HCT116 (cell line): Measurements from ENCODE around the gene SYNE3. TPM values are rescaled to one million over a fixed set of nuclear protein-coding genes. Genes with fewer than 3 reads are reported as not detected.

Source experiments
- ATAC-seq: fragments of 200-7000 bp; cut with Tn5 transposase; 2 replicates; pipeline ENCODE4 v1.9.1; 2020; ENCODE audit warnings: mild to moderate bottlenecking, moderate library complexity
- BruUV-seq: library from RNA; stranded (reverse); fragments of 400-500 nt; replicated peaks from 2 replicates; lab custom pipeline; 2021; lab: Mats Ljungman, UMichigan
- CTCF ChIA-PET: fragments of 300-600 bp; sonication (Branson Sonifier 250); formaldehyde crosslinking; loops from one replicate; lab custom pipeline; 2021; ENCODE audit warnings: antibody characterized with exemption; lab: Charles Lee
- POLR2A ChIA-PET: fragments of 300-600, 350-600 bp; sonication (Branson Sonifier 250); formaldehyde crosslinking; loops from one replicate; lab custom pipeline; 2021; ENCODE audit warnings: antibody characterized with exemption; lab: Charles Lee
- RAD21 ChIA-PET, 2 experiments: fragments of 300-600 bp; sonication (Branson Sonifier 250); formaldehyde crosslinking; loops; one replicate each; lab custom pipeline; 2023; ENCODE audit warnings: low total read pairs in 2 of 2; ENCODE audit not compliant: uncharacterized antibody in 2 of 2, unreplicated experiment in 2 of 2, low non-redundant PET in 1 of 2; lab: Charles Lee
- DNase-seq: peaks from one replicate; pipeline ENCODE4 v3.0.0-alpha.2; 2010; ENCODE audit warnings: low read depth, low spot score
- H2AFZ ChIP-seq: fragments of 200-600 bp; shearing (Covaris generic), sonication (generic); 2 replicates; pipeline ENCODE4 v1.6.1; 2017; ENCODE audit warnings: low read depth, mixed run types, mixed read lengths, antibody characterized with exemption, low read length; ENCODE audit not compliant: poor library complexity, severe bottlenecking
- H3K27ac ChIP-seq: 2 replicates; pipeline ENCODE4 v1.5.1; 2012; ENCODE audit warnings: low read depth, low read length
- H3K27me3 ChIP-seq: fragments of 200-600 bp; sonication (generic); 2 replicates; pipeline ENCODE4 v1.6.1; 2016; ENCODE audit warnings: mixed run types, low read length, mixed read lengths; ENCODE audit not compliant: insufficient read depth
- H3K36me3 ChIP-seq, 2 experiments: fragments of 200-500 bp in 1 of 2; fragments of 200-600 bp in 1 of 2; sonication (Bioruptor generic) in 1 of 2; sonication (generic) in 1 of 2; 2 replicates each; pipeline versions ENCODE4 v1.5.1 to v1.6.1; 2014 to 2016; ENCODE audit warnings: low read length in 2 of 2, inconsistent platforms in 1 of 2, mixed read lengths in 1 of 2, mixed run types in 1 of 2; ENCODE audit not compliant: insufficient read depth in 2 of 2, control insufficient read depth in 1 of 2
- H3K4me1 ChIP-seq, 2 experiments: fragments of 200-600 bp in 1 of 2; sonication (generic) in 1 of 2; 2 replicates each; pipeline versions ENCODE4 v1.5.1 to v1.6.1; 2012 to 2017; ENCODE audit warnings: low read length in 2 of 2, inconsistent platforms in 1 of 2, mild to moderate bottlenecking in 1 of 2, mixed read lengths in 1 of 2, mixed run types in 1 of 2, moderate library complexity in 1 of 2; ENCODE audit not compliant: insufficient read depth in 2 of 2, control insufficient read depth in 1 of 2
- H3K4me2 ChIP-seq: fragments of 200-600 bp; sonication (generic); 2 replicates; pipeline ENCODE4 v1.6.1; 2017; ENCODE audit warnings: mixed run types, low read length, mixed read lengths
- H3K4me3 ChIP-seq, 2 experiments: fragments of 200-600 bp in 1 of 2; sonication (generic) in 1 of 2; replicated peaks in 1 of 2; 2 replicates each; pipeline ENCODE4 v1.5.1; 2011 to 2016; ENCODE audit warnings: low read length in 2 of 2, control low read depth in 1 of 2, low read depth in 1 of 2, mild to moderate bottlenecking in 1 of 2, mixed read lengths in 1 of 2, mixed run types in 1 of 2
- H3K79me2 ChIP-seq: fragments of 200-600 bp; sonication (generic); 2 replicates; pipeline ENCODE4 v1.6.1; 2017; ENCODE audit warnings: mild to moderate bottlenecking, mixed run types, low read length, moderate library complexity, mixed read lengths; ENCODE audit not compliant: insufficient read depth
- H3K9ac ChIP-seq: fragments of 200-600 bp; sonication (generic); 2 replicates; pipeline ENCODE4 v1.6.1; 2016; ENCODE audit warnings: low read length, mixed read lengths
- H3K9me2 ChIP-seq: fragments of 200-600 bp; sonication (generic), shearing (Covaris generic); 2 replicates; pipeline ENCODE4 v1.6.1; 2017; ENCODE audit warnings: mixed run types, mild to moderate bottlenecking, moderate library complexity; ENCODE audit not compliant: insufficient read depth
- H3K9me3 ChIP-seq, 2 experiments: fragments of 200-500 bp in 1 of 2; fragments of 200-600 bp in 1 of 2; sonication (Bioruptor generic) in 1 of 2; sonication (generic) in 1 of 2; 2 replicates each; pipeline ENCODE4 v1.6.1; 2014 to 2017; ENCODE audit warnings: low read length in 2 of 2, mixed read lengths in 2 of 2, inconsistent platforms in 1 of 2, low read depth in 1 of 2, mild to moderate bottlenecking in 1 of 2, mixed run types in 1 of 2, moderate library complexity in 1 of 2; ENCODE audit not compliant: control insufficient read depth in 1 of 2, insufficient read depth in 1 of 2
- H4K20me1 ChIP-seq: fragments of 200-600 bp; sonication (generic), shearing (Covaris generic); 2 replicates; pipeline ENCODE4 v1.6.1; 2017; ENCODE audit warnings: mixed run types, mild to moderate bottlenecking, moderate library complexity; ENCODE audit not compliant: insufficient read depth
- CBX3 ChIP-seq: IDR thresholded peaks from 2 replicates; pipeline ENCODE4 v1.6.1; 2012; ENCODE audit warnings: low read depth
- CEBPB ChIP-seq: IDR thresholded peaks from 2 replicates; pipeline ENCODE4 v1.6.1; 2012; ENCODE audit warnings: low read depth
- EGR1 ChIP-seq: IDR thresholded peaks from 2 replicates; pipeline ENCODE4 v1.6.1; 2012; ENCODE audit warnings: low read depth
- ELF1 ChIP-seq: IDR thresholded peaks from 2 replicates; pipeline ENCODE4 v1.6.1; 2012; ENCODE audit warnings: low read depth, borderline replicate concordance
- EZH2 ChIP-seq: fragments of 200-600 bp; sonication (generic); IDR thresholded peaks from 2 replicates; pipeline ENCODE4 v1.6.1; 2017; ENCODE audit warnings: antibody characterized with exemption, mixed run types
- EZH2phosphoT487 ChIP-seq: fragments of 200-600 bp; IDR thresholded peaks from 2 replicates; pipeline ENCODE4 v1.6.1; 2018; ENCODE audit warnings: antibody characterized with exemption, borderline replicate concordance
- FOSL1 ChIP-seq: IDR thresholded peaks from 2 replicates; pipeline ENCODE4 v1.6.1; 2012; ENCODE audit warnings: low read depth
- POLR2A ChIP-seq: IDR thresholded peaks from 2 replicates; pipeline ENCODE4 v1.7.0; 2011; ENCODE audit warnings: borderline replicate concordance; ENCODE audit not compliant: insufficient read depth, insufficient read length; ENCODE audit errors: extremely low read depth
- RAD21 ChIP-seq: IDR thresholded peaks from 2 replicates; pipeline ENCODE4 v1.6.1; 2012; ENCODE audit warnings: low read depth, mild to moderate bottlenecking
- SIN3A ChIP-seq: IDR thresholded peaks from 2 replicates; pipeline ENCODE4 v1.6.1; 2012; ENCODE audit warnings: low read depth
- SP1 ChIP-seq: IDR thresholded peaks from 2 replicates; pipeline ENCODE4 v1.6.1; 2012; ENCODE audit warnings: low read depth
- YY1 ChIP-seq: IDR thresholded peaks from 2 replicates; pipeline ENCODE4 v1.6.1; 2011; ENCODE audit warnings: low read length, low read depth, moderate library complexity, mild to moderate bottlenecking; ENCODE audit not compliant: insufficient replicate concordance; ENCODE audit errors: extremely low read depth
- ZFX ChIP-seq: fragments of 450-650 bp; IDR thresholded peaks from 2 replicates; pipeline ENCODE4 v1.6.1; 2017
- ZNF274 ChIP-seq: fragments of 200-500 bp; sonication (Bioruptor generic); IDR thresholded peaks from 2 replicates; pipeline ENCODE4 v1.6.1; 2014; ENCODE audit warnings: mild to moderate bottlenecking, low read depth, low read length, inconsistent platforms
- intact Hi-C: fragments of 100-400 bp; cut with micrococcal nuclease; formaldehyde crosslinking; loops from 2 replicates; pipeline ENCODE4 v1.10.0; 2022
- total RNA-seq: library from RNA; stranded (reverse); gene quantifications from one replicate; pipeline ENCODE4 v1.2.1, GENCODE V29; 2021; ENCODE audit not compliant: unreplicated experiment
- TF ChIP-seq, protein P1 (sequence below): IDR thresholded peaks from 2 replicates; pipeline ENCODE4 v1.6.1; 2012
- TF ChIP-seq, protein P2 (sequence below): IDR thresholded peaks from 2 replicates; pipeline ENCODE4 v1.6.1; 2012
- TF ChIP-seq, protein P3 (sequence below): IDR thresholded peaks from 2 replicates; pipeline ENCODE4 v1.6.1; 2012; ENCODE audit warnings: low read depth
- TF ChIP-seq, protein P4 (sequence below): IDR thresholded peaks from 2 replicates; pipeline ENCODE4 v1.6.1; 2011; ENCODE audit warnings: mild to moderate bottlenecking, low read length, moderate library complexity; ENCODE audit not compliant: insufficient replicate concordance; ENCODE audit errors: extremely low read depth

Gene SYNE3
- total RNA-seq, 1 experiment from 2014 or later = 3.6 TPM

DNA sequence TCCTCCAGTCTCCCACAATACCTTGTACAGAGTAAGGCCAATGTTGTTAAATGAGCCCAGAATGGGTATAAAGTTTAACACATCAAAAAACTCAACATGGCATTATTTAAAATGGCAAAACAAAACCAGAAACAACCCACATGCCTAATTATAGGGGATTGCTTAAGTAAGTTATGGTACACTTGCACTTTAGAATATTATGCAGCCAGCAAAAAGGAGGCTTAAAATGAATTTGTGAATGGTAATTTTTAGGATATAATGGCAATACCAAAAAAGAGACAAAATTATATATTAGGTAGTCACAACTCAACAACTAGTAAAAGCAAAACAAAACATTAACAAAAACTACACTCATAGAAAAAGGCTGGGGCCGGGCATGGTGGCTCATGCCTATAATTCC is 39.7 kb downstream of the SYNE3 start (continued):
- TF ChIP-seq, protein P1, sequence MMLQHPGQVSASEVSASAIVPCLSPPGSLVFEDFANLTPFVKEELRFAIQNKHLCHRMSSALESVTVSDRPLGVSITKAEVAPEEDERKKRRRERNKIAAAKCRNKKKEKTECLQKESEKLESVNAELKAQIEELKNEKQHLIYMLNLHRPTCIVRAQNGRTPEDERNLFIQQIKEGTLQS = no peak
- TF ChIP-seq ELF1 (no peak), SP1 (no peak), RAD21 (no peak), EZH2 (no peak)

DNA sequence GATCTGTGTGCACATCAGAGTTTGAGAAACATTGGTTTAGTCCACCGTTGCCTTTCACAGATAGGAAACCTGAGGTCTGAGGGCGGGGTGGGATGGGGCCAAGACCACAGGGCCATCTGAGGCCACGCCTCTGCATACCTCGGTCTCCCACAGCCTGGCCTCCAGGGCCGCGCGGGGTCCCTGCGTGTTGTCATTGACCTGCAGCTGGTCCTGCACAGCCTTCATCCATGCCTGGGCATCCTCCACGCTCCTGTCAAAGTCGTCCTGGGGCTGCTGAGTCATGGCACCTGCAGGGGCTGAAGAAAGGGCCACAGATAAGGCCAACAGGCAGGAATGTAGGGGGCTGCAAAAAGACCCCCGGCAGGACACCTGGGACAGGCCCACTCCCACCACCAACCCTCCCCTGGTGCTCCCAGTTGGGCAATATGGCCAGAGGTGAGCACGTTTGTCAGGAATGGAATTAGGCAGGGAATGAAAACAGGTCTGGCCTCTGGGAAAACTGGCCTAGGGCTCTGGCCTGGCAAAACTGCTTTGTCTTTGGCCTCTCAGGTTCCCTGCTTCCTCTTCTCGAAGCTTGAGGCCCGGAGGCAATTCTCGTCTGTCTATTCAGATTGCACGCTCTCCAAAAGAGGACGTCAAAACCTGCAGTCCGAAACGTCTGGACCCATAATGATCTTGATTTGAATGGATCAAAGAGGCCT is 40.8 kb downstream of the SYNE3 start:
- no peaks in the 10 kb centered on the region for H3K79me2 ChIP-seq
- POLR2A ChIA-PET = no interaction called here
- H3K4me1 ChIP-seq = peaks cover 0 to 19% of the 10 kb centered on the region in 2 experiments; a peak in 2 of 4 replicates
- H3K27ac ChIP-seq = no peak overlapping the region
- RAD21 ChIA-PET = no interaction called here
- TF ChIP-seq ZNF274 (no peak), YY1 (no peak), SIN3A (no peak), SP1 (no peak), POLR2A (no peak), CBX3 (no peak), EZH2phosphoT487 (no peak), ELF1 (no peak), ZFX (no peak), CEBPB (no peak), RAD21 (no peak), FOSL1 (no peak), EGR1 (no peak)
- TF ChIP-seq, protein P2, sequence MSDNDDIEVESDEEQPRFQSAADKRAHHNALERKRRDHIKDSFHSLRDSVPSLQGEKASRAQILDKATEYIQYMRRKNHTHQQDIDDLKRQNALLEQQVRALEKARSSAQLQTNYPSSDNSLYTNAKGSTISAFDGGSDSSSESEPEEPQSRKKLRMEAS = no peak
- TF ChIP-seq, protein P3, sequence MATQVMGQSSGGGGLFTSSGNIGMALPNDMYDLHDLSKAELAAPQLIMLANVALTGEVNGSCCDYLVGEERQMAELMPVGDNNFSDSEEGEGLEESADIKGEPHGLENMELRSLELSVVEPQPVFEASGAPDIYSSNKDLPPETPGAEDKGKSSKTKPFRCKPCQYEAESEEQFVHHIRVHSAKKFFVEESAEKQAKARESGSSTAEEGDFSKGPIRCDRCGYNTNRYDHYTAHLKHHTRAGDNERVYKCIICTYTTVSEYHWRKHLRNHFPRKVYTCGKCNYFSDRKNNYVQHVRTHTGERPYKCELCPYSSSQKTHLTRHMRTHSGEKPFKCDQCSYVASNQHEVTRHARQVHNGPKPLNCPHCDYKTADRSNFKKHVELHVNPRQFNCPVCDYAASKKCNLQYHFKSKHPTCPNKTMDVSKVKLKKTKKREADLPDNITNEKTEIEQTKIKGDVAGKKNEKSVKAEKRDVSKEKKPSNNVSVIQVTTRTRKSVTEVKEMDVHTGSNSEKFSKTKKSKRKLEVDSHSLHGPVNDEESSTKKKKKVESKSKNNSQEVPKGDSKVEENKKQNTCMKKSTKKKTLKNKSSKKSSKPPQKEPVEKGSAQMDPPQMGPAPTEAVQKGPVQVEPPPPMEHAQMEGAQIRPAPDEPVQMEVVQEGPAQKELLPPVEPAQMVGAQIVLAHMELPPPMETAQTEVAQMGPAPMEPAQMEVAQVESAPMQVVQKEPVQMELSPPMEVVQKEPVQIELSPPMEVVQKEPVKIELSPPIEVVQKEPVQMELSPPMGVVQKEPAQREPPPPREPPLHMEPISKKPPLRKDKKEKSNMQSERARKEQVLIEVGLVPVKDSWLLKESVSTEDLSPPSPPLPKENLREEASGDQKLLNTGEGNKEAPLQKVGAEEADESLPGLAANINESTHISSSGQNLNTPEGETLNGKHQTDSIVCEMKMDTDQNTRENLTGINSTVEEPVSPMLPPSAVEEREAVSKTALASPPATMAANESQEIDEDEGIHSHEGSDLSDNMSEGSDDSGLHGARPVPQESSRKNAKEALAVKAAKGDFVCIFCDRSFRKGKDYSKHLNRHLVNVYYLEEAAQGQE = no peak
- TF ChIP-seq, protein P4, sequence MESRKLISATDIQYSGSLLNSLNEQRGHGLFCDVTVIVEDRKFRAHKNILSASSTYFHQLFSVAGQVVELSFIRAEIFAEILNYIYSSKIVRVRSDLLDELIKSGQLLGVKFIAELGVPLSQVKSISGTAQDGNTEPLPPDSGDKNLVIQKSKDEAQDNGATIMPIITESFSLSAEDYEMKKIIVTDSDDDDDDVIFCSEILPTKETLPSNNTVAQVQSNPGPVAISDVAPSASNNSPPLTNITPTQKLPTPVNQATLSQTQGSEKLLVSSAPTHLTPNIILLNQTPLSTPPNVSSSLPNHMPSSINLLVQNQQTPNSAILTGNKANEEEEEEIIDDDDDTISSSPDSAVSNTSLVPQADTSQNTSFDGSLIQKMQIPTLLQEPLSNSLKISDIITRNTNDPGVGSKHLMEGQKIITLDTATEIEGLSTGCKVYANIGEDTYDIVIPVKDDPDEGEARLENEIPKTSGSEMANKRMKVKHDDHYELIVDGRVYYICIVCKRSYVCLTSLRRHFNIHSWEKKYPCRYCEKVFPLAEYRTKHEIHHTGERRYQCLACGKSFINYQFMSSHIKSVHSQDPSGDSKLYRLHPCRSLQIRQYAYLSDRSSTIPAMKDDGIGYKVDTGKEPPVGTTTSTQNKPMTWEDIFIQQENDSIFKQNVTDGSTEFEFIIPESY = no peak
- H3K36me3 ChIP-seq = no peaks in the 10 kb centered on the region
- H3K4me3 ChIP-seq = no peak overlapping the region
- ATAC-seq (no peak), DNase-seq (no peak)
- intact Hi-C loops = no loop called here
- CTCF ChIA-PET = no interaction called here
- no peak overlapping the region for H3K9ac ChIP-seq
- H3K9me3 ChIP-seq = no peaks in the 10 kb centered on the region
- H3K9me2 ChIP-seq = no peaks in the 10 kb centered on the region
- H2AFZ ChIP-seq = no peak overlapping the region
- no TSS peak for BruUV-seq
- H4K20me1 ChIP-seq = no peaks in the 10 kb centered on the region
- H3K27me3 ChIP-seq = no peaks in the 10 kb centered on the region
- H3K4me2 ChIP-seq = no peak overlapping the region
